GM21515 (cell line): ENCODE measurements around the gene RNFT2.

ENCODE experiments used
- ATAC-seq: cut with Tn5 transposase; IDR thresholded peaks from one replicate; pipeline ENCODE4 v1.9.1; 2021; ENCODE audit not compliant: unreplicated experiment

RNFT2 gene

GRCh38 chr12:116820064-116820656 is 82.0 kb downstream of the RNFT2 start:
- ATAC-seq = no peak

- no peak for ATAC-seq
Measured at GRCh38 chr12:116821291-116821690, 83.2 kb downstream of the RNFT2 start.

DNA sequence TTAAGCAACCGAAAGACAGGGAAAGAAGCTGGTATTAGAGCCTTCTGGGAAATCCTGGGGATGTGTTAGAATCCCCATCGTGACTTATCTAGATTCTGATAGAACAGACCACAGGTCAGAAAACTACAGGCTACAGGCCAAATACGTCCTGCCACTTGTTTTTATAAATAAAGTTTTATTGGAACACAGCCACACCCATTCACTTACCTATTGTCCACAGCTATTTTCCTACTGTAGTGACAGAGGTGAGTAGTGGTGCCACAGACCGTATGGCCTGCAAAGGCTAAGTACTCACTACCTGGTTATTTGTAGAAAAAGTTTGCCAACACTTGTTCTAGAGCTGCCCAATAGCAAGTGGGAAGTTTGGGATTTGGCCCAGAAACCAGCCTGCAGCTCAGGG is 89.3 kb downstream of the RNFT2 start:
- ATAC-seq = no peak

DNA sequence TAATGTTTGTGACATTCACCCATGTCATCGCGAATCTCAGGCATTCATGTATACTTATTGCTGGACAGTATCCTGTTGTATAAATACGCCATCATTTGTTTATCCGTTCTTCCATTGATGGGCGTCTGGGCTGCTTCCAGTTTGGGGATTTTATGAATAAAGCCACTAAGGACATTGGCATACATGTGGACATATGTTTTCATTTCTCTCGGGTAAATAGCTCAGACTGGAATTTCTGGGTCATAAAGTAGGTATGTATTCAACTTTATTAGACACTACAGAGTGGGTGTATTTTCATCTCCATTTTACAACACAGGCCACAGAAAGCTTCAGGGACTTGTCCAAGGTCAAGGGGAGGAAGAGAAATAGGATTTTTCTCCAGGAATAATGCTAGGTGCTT is 94.2 kb downstream of the RNFT2 start:
- ATAC-seq = no peak

GRCh38 chr12:116833474-116833873 is 95.4 kb downstream of the RNFT2 start:
- no peak for ATAC-seq

DNA sequence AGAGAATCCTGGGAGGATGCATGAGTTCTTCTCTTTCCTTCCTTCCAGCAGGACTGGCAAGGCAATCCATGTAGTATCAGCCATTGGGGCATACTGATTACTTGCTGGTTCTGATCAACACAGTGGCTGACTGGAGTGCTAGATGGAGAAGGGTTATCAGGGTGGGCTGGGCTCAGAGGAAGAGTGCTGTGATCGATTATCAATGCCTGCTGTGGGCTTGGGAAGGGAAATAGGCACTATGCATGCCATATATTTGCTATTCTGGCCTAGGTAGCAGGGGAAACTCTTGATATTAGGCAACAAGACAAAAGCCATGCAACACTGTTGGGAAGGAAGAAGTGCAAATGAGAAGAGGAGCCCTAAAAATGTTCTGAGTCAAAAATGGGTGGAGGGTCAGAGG is 97.4 kb downstream of the RNFT2 start:
- ATAC-seq = no peak

GRCh38 chr12:116837097-116837496 is 99.0 kb downstream of the RNFT2 start:
- ATAC-seq = no peak

GRCh38 chr12:116838365-116838764 is 100.2 kb downstream of the RNFT2 start:
- ATAC-seq = no peak

- ATAC-seq = no peak
Measured at GRCh38 chr12:116839287-116839830, 101.2 kb downstream of the RNFT2 start.

GRCh38 chr12:116843085-116843484 is 105.0 kb downstream of the RNFT2 start:
- ATAC-seq = no peak

DNA sequence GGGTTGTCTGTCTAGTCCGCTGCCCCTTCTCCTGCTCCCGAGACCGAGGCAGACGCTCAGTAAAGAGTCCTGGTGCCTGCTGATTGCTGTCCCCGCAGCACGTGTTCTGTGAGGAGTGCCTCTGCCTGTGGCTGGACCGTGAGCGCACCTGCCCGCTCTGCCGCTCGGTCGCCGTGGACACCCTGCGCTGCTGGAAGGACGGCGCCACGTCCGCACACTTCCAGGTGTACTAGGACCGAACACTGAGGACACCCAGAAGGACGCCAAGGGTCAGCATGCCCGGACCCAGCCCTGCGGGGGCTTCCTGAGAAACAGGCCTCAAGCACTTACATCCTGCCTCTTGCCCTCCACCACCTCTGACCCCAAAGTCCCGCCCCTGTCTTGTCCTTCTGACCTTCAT is 111.1 kb downstream of the RNFT2 start:
- no peak for ATAC-seq

- no peak for ATAC-seq
Measured at GRCh38 chr12:116852303-116852702, 114.2 kb downstream of the RNFT2 start.

DNA sequence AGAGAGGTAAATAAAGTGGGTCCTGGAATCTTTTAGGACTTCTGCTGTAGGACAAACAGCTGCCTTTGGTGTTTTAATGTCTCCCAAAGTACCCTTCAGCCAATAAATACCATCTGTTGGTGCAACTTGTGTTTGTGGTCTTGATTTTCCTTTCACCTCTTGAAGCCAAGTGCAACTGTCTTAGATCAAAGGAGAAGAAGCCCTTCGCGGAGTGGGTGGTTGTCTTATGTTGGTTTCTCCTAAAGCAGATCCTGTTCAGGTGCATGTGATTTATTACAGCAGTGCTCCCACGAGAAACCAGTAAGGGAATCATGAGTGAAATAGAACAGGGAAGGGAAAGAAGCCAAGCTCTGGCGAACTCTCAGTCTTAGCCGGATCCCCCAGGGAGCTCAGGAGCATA is 115.4 kb downstream of the RNFT2 start:
- ATAC-seq = no peak

DNA sequence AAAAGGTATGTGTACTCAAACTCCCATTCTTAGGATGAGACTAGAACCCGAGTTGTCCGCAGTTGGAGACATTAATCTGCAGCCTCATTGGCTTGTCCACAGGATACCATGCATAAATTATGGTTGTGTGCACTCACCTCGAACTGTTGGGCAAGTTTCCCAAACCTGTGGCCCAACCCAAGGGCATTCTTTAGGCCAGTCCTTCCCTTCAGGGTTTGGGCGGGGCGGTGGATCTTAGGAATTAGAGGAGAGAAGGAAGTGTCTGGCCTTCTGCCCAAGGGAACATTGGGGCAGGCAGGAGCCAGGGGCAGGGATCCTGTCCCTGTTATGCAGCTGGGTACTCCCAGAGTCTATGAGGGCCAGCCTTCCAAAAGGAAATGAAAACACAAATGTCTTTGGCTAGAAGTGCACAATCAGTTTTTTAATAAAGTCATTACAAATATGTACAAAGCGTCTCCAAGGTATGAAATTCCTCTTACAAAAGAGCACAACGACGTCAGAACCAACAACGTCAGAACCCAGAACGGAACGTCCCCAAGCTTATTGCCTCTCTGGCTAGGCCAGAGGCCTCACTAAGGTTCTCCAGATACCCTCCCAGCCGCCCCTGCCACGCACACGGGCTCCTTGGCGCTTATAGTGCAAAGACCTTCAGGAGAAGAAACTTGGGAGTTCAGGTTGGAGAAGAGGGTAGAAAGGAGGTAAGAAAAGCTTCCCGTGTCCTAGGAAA is 117.8 kb downstream of the RNFT2 start:
- ATAC-seq = no peak

- no peak for ATAC-seq
Measured at GRCh38 chr12:116856729-116857128, 118.6 kb downstream of the RNFT2 start.

DNA sequence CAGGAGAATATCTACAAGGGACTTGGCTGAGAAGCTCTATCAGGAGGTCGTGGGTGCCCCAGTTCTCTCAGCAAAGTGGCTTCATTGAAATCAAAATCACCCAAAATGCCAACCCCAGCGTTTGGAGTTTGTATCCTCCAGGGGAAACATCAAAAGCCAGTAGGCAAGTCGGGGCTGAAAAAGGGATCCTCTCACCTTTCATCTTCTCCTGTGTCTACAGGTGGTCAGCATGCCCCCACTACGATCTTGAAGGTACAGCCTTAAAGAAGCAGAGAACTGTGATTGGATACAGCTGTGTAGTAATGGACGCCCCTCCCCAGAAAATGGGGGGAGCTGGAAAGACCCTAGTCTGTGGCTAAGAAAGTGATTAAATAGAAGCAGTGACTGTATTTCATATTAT is 121.0 kb downstream of the RNFT2 start:
- ATAC-seq = no peak

GRCh38 chr12:116860263-116860662 is 122.1 kb downstream of the RNFT2 start:
- no peak for ATAC-seq

DNA sequence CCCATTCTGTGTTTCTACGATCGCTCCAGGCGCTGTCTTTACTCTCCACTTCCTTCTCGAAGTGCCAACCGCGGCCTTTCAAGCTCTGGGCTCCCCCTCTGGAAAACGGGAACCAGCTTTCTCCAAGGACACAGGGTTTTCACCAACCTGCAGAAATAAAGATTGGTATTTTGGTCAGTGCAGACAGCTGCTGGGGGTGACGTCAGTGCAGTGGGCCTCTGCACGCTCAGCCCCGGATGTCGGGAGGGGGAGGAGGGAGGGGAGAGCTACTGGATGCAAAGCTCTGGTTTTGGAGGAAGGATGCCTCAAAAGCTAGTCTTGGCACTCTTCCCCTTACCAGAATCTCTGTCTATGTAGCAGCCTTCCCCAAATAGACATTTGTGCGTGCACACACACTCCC is 123.2 kb downstream of the RNFT2 start:
- peak; percentile 85 for ATAC-seq

- no peak for ATAC-seq
Measured at GRCh38 chr12:116862167-116862566, 124.1 kb downstream of the RNFT2 start.

DNA sequence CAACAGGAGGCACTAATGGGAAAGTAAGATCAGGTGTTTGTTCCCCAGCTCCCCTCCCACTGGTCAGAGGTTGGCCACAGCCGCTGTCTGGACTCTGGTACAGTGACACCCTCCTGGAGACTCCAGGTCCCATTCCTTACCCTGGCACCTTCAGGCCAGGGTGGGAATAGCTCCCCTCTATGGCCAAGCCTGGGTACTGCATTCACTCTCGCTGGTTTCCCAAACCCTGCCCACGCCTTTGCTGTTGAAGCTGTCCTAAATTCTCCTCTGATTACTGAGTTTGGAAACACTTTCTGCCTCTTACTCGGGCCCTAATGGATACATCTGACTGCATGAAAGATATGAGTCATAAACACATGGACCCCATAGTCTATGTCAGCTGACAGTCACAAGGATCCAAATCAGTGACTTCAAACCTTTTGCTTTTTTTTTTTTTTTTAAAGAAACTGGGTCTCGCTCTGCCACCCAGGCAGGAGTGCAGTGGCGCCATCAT is 125.2 kb downstream of the RNFT2 start:
- ATAC-seq = no peak

- ATAC-seq = no peak
Measured at GRCh38 chr12:116864371-116865160, 126.5 kb downstream of the RNFT2 start.

DNA sequence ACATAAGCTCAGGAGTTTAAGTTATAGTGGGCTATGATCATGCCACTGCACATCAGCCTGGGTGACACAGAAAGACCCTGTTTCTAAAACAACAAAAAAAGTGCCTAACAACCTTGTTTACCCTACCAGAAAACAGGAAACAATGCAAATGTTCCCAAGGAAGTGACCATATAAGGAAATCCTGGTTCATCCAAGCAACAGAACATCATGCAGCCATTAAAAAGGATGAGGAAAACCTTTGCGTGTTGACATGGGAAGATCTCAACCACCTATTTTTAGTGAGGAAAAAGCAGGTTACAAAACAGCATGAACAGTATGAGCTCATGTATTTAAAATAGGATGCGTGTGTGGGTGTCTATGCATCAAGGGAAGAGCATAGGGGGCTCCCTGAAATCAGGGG is 129.4 kb downstream of the RNFT2 start:
- no peak for ATAC-seq
